ENCODE data around the gene OSER1.

GRCh38 chr20:44172572-44172950, 38.0 kb downstream of the OSER1 start:
- no peak for TF ChIP-seq CTCF (IDR thresholded peaks at IDR 0.05)
- no peak for TF ChIP-seq POLR2AphosphoS5 (IDR thresholded peaks at IDR 0.05; ENCODE audit: insufficient read depth in 1 of 2, low read depth in 1 of 2)
- no peak for TF ChIP-seq POLR2A (IDR thresholded peaks at IDR 0.05)

Measured in vagina (tissue), 2 donors.